Ureter (tissue), 1 donor: ENCODE results near the gene KL. TPM values are rescaled to one million over a fixed set of nuclear protein-coding genes. Genes with fewer than 3 reads are reported as not detected.

Experiments used
- DNase-seq: peaks from one replicate; pipeline ENCODE4 v3.0.0-alpha.2; 2020; ENCODE audit warnings: low spot score
- total RNA-seq: library from RNA; stranded (reverse); gene quantifications from one replicate; pipeline ENCODE4 v1.2.4, GENCODE V29; 2023
- donor health status: DM: yes; HTN: yes; CAD: no.

The KL gene
- total RNA-seq, 1 donor from 2014 or later = 3.6 TPM

- DNase-seq = no peak
Observed at GRCh38 chr13:33004511-33004910, 11.7 kb upstream of the KL start.

GRCh38 chr13:33006134-33006533, 10.1 kb upstream of the KL start:
- no peak for DNase-seq

- no peak for DNase-seq
Observed at GRCh38 chr13:33006638-33007037, 9.6 kb upstream of the KL start.

GRCh38 chr13:33007237-33007636, 9.0 kb upstream of the KL start:
- DNase-seq = no peak

GRCh38 chr13:33007950-33008349, 8.3 kb upstream of the KL start:
- DNase-seq = no peak

GRCh38 chr13:33008946-33009722, 7.1 kb upstream of the KL start:
- no peak for DNase-seq

- no peak for DNase-seq
Observed at GRCh38 chr13:33011828-33012470, 4.3 kb upstream of the KL start.

GRCh38 chr13:33014291-33014690, 1.9 kb upstream of the KL start:
- DNase-seq = no peak

GRCh38 chr13:33015241-33015668, 968 bp upstream of the KL start:
- no peak for DNase-seq

- no peak for DNase-seq
Observed at GRCh38 chr13:33015791-33016323, 366 bp upstream of the KL start.

- peak; percentile 51 for DNase-seq
Observed at GRCh38 chr13:33017323-33017929, 1.2 kb downstream of the KL start.

- DNase-seq = no peak
Observed at GRCh38 chr13:33018886-33019285, 2.7 kb downstream of the KL start.

GRCh38 chr13:33022986-33023385, 6.8 kb downstream of the KL start:
- DNase-seq = no peak

- DNase-seq = no peak
Observed at GRCh38 chr13:33025220-33025744, 9.1 kb downstream of the KL start.

GRCh38 chr13:33026489-33027152, 10.4 kb downstream of the KL start:
- DNase-seq = no peak

- DNase-seq = no peak
Observed at GRCh38 chr13:33028620-33029019, 12.4 kb downstream of the KL start.

GRCh38 chr13:33031277-33031676, 15.1 kb downstream of the KL start:
- DNase-seq = no peak

- no peak for DNase-seq
Observed at GRCh38 chr13:33032037-33032625, 15.9 kb downstream of the KL start.

GRCh38 chr13:33033051-33033812, 17.0 kb downstream of the KL start:
- no peak for DNase-seq

- DNase-seq = no peak
Observed at GRCh38 chr13:33033986-33034385, 17.8 kb downstream of the KL start.
